ENCODE measurements around the gene VAPA.

Gene VAPA

DNA sequence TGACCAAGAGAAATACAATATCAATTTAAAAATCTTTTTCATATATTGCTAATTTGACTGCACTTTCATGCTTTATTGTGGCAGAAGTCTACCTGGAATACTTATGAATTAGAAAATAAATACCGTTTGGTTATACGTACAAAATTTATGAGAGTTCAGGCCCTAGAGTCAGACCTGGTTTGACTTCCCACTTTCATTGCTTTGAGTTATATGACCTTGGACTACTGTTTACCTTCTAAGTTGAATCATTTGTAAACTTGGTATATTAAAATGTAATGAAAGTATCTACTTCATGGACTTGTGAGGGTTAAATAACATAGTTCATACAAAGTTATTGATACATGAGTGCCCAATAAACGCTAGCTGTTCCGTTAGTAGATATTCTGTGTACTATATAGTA is 12.0 kb downstream of the VAPA start:
- no peaks in the 10 kb centered on the region for H3F3A ChIP-seq (ENCODE audit: low read depth)
- peaks cover 62% of the 10 kb centered on the region for H3K4me1 ChIP-seq (ENCODE audit: insufficient read depth, low read length, poor library complexity, severe bottlenecking)
- TF ChIP-seq, protein P1, sequence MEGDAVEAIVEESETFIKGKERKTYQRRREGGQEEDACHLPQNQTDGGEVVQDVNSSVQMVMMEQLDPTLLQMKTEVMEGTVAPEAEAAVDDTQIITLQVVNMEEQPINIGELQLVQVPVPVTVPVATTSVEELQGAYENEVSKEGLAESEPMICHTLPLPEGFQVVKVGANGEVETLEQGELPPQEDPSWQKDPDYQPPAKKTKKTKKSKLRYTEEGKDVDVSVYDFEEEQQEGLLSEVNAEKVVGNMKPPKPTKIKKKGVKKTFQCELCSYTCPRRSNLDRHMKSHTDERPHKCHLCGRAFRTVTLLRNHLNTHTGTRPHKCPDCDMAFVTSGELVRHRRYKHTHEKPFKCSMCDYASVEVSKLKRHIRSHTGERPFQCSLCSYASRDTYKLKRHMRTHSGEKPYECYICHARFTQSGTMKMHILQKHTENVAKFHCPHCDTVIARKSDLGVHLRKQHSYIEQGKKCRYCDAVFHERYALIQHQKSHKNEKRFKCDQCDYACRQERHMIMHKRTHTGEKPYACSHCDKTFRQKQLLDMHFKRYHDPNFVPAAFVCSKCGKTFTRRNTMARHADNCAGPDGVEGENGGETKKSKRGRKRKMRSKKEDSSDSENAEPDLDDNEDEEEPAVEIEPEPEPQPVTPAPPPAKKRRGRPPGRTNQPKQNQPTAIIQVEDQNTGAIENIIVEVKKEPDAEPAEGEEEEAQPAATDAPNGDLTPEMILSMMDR (conservative IDR thresholded peaks at IDR 0.05; ENCODE audit: low read length) = no peak
- no peak for TF ChIP-seq EZH2phosphoT487 (IDR thresholded peaks at IDR 0.05; ENCODE audit: borderline replicate concordance)
- H3K79me2 ChIP-seq (ENCODE audit: insufficient read depth, low read length) = peaks cover 100% of the 10 kb centered on the region
- H3K9ac ChIP-seq (ENCODE audit: low read depth, low read length, poor library complexity, severe bottlenecking) = no peak overlapping the region
- peak overlapping the region; percentile 25 for H3K4me2 ChIP-seq (ENCODE audit: low read depth, low read length, poor library complexity, severe bottlenecking)
- no peaks in the 10 kb centered on the region for H3K27me3 ChIP-seq (ENCODE audit: insufficient read depth, low read length, poor library complexity, severe bottlenecking)
- no peaks in the 10 kb centered on the region for H3K9me3 ChIP-seq (ENCODE audit: insufficient read depth, low read depth, low read length)
- no peaks in the 10 kb centered on the region for H3K9me2 ChIP-seq (replicated peaks; ENCODE audit: low read depth, low read length)
- no peak overlapping the region for H2AFZ ChIP-seq (ENCODE audit: low read length)
- H3K4me3 ChIP-seq (ENCODE audit: low read length, poor library complexity, severe bottlenecking) = no peak overlapping the region
- H4K20me1 ChIP-seq (ENCODE audit: insufficient read depth, low read length, poor library complexity, severe bottlenecking) = peaks cover 98% of the 10 kb centered on the region
- H3K36me3 ChIP-seq (ENCODE audit: insufficient read depth, low read length) = no peaks in the 10 kb centered on the region; the same call in 1 of the 2 replicates

DNA sequence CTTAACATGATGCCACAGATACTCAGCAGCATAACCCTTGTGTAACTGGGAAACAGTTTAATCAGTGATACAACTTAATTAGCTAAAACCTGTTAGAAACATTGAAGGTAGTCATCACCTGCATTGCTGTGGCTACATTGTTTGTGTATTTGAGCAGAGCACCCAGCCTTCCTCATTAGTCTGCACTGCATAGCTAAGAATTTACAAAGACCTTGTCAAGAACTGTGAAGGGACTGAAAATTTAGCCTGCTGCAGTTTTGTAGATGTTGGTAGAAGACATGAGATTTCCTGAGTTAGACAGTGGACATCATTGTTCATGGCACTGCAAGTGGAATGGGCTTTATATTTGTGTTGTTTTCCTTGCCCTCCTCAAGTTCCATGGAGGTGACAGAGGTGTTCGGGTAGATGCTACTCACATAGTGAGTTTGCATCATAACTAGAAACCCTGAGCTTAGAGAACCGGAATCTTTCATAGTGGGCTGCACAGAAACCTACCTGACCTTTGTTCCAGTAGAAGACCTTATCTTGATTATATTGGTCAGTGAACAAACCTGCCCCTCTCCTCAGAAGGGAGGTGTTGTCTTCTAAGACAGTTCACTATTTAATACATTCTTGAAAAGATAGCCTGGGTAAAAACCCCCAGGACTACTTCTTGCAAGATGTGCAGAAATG is 12.5 kb downstream of the VAPA start:
- Histone ChIP-seq H3K4me3 (ENCODE audit: low read length, poor library complexity, severe bottlenecking) (no peak overlapping the region), H3K9me2 (replicated peaks; ENCODE audit: low read depth, low read length) (no peaks in the 10 kb centered on the region), H3K9me3 (ENCODE audit: insufficient read depth, low read depth, low read length) (no peaks in the 10 kb centered on the region), H3K79me2 (ENCODE audit: insufficient read depth, low read length) (peaks cover 100% of the 10 kb centered on the region), H2AFZ (ENCODE audit: low read length) (no peak overlapping the region), H3K36me3 (ENCODE audit: insufficient read depth, low read length) (no peaks in the 10 kb centered on the region; the same call in 1 of the 2 replicates), H3K4me2 (ENCODE audit: low read depth, low read length, poor library complexity, severe bottlenecking) (peak overlapping the region; percentile 25), H3K4me1 (ENCODE audit: insufficient read depth, low read length, poor library complexity, severe bottlenecking) (peaks cover 59% of the 10 kb centered on the region), H3K27me3 (ENCODE audit: insufficient read depth, low read length, poor library complexity, severe bottlenecking) (no peaks in the 10 kb centered on the region), H4K20me1 (ENCODE audit: insufficient read depth, low read length, poor library complexity, severe bottlenecking) (peaks cover 98% of the 10 kb centered on the region), H3K9ac (ENCODE audit: low read depth, low read length, poor library complexity, severe bottlenecking) (no peak overlapping the region), H3F3A (ENCODE audit: low read depth) (no peaks in the 10 kb centered on the region)
- TF ChIP-seq, protein P1 (conservative IDR thresholded peaks at IDR 0.05; ENCODE audit: low read length) = no peak
- no peak for TF ChIP-seq EZH2phosphoT487 (IDR thresholded peaks at IDR 0.05; ENCODE audit: borderline replicate concordance)

DNA sequence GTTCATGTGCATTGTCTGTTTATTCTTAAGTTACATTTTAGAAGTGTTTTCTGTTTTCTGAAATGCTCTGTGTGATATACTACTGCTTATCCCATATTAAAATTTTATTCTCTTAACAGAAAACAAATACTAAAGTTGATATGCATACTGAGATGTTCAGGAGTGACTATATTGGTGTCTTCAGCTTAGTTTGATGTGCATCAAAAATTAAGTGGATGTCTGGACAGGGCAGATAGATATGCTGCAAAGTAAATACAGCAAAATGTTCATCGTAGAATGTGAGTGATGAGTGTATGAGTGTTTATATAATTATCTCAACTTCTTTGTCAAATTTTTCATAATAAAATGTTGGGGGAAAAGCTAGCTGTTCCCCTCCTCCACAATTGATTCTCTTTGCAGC is 13.2 kb downstream of the VAPA start:
- Histone ChIP-seq H3K9me3 (ENCODE audit: insufficient read depth, low read depth, low read length) (no peaks in the 10 kb centered on the region), H3K4me3 (ENCODE audit: low read length, poor library complexity, severe bottlenecking) (no peak overlapping the region), H3K9me2 (replicated peaks; ENCODE audit: low read depth, low read length) (no peaks in the 10 kb centered on the region), H3K27me3 (ENCODE audit: insufficient read depth, low read length, poor library complexity, severe bottlenecking) (no peaks in the 10 kb centered on the region), H3K4me2 (ENCODE audit: low read depth, low read length, poor library complexity, severe bottlenecking) (peak overlapping the region; percentile 25), H3F3A (ENCODE audit: low read depth) (no peaks in the 10 kb centered on the region), H3K4me1 (ENCODE audit: insufficient read depth, low read length, poor library complexity, severe bottlenecking) (peaks cover 59% of the 10 kb centered on the region), H3K9ac (ENCODE audit: low read depth, low read length, poor library complexity, severe bottlenecking) (no peak overlapping the region), H4K20me1 (ENCODE audit: insufficient read depth, low read length, poor library complexity, severe bottlenecking) (peaks cover 99% of the 10 kb centered on the region), H2AFZ (ENCODE audit: low read length) (no peak overlapping the region), H3K79me2 (ENCODE audit: insufficient read depth, low read length) (peaks cover 100% of the 10 kb centered on the region), H3K36me3 (ENCODE audit: insufficient read depth, low read length) (peaks cover under 1% of the 10 kb centered on the region; the same call in 1 of the 2 replicates)
- TF ChIP-seq EZH2phosphoT487 (IDR thresholded peaks at IDR 0.05; ENCODE audit: borderline replicate concordance) = no peak
- TF ChIP-seq, protein P1 (conservative IDR thresholded peaks at IDR 0.05; ENCODE audit: low read length) = no peak

All from Loucy (cell line).